Liver (tissue), 9 donors: ENCODE results near the gene MVB12B. TPM values are rescaled to one million over a fixed set of nuclear protein-coding genes. Genes with fewer than 3 reads are reported as not detected.

Experiments used
- DNase-seq: peaks from one replicate; pipeline ENCODE4 v3.0.0-alpha.2; 2017; ENCODE audit warnings: low spot score
- H3K27ac ChIP-seq, 2 donors: one replicate each; pipeline ENCODE4 v1.7.0; 2013; ENCODE audit warnings: inconsistent platforms in 2 of 2, low read length in 2 of 2, control low read depth in 1 of 2, low read depth in 1 of 2, mild to moderate bottlenecking in 1 of 2
- H3K27me3 ChIP-seq, 4 donors: one replicate each; pipeline versions ENCODE4 v1.6.1 to v1.7.0; 2013; ENCODE audit warnings: low read length in 3 of 4, inconsistent platforms in 1 of 4, mild to moderate bottlenecking in 1 of 4, moderate library complexity in 1 of 4; ENCODE audit not compliant: control insufficient read depth in 4 of 4, insufficient read depth in 4 of 4
- H3K36me3 ChIP-seq, 4 donors: one replicate each; pipeline versions ENCODE4 v1.6.1 to v1.7.0; 2013; ENCODE audit warnings: low read length in 3 of 4, mild to moderate bottlenecking in 3 of 4, low read depth in 1 of 4, moderate library complexity in 1 of 4; ENCODE audit not compliant: control insufficient read depth in 4 of 4, insufficient read depth in 3 of 4
- H3K4me1 ChIP-seq, 4 donors: one replicate each; pipeline versions ENCODE4 v1.6.1 to v1.7.0; 2013; ENCODE audit warnings: low read length in 3 of 4, mild to moderate bottlenecking in 3 of 4, moderate library complexity in 1 of 4; ENCODE audit not compliant: control insufficient read depth in 4 of 4, insufficient read depth in 4 of 4
- H3K4me3 ChIP-seq, 3 donors: one replicate each; pipeline versions ENCODE4 v1.6.1 to v1.7.0; 2013; ENCODE audit warnings: low read length in 3 of 3, control low read depth in 1 of 3, low read depth in 1 of 3, mild to moderate bottlenecking in 1 of 3
- H3K9ac ChIP-seq, 2 donors: one replicate each; pipeline ENCODE4 v1.7.0; 2013; ENCODE audit warnings: low read length in 2 of 2, mild to moderate bottlenecking in 2 of 2, moderate library complexity in 2 of 2, control low read depth in 1 of 2, low read depth in 1 of 2
- H3K9me3 ChIP-seq, 4 donors: one replicate each; pipeline versions ENCODE4 v1.6.1 to v1.7.0; 2013; ENCODE audit warnings: low read length in 3 of 4; ENCODE audit not compliant: control insufficient read depth in 4 of 4
- CTCF ChIP-seq: fragments of 150-350 bp; IDR thresholded peaks from 2 replicates; pipeline ENCODE4 v1.5.1; 2017; ENCODE audit warnings: improper control_type of control experiment, low read depth, low read length; ENCODE audit not compliant: missing input control
- EGR1 ChIP-seq, 2 donors: IDR thresholded peaks; 2 replicates each; pipeline ENCODE4 v1.6.1; 2016 to 2018; ENCODE audit warnings: antibody characterized with exemption in 2 of 2, low read depth in 2 of 2
- FOXA1 ChIP-seq: IDR thresholded peaks from 2 replicates; pipeline ENCODE4 v1.6.1; 2016; ENCODE audit warnings: antibody characterized with exemption
- FOXA2 ChIP-seq: IDR thresholded peaks from 2 replicates; pipeline ENCODE4 v1.6.1; 2016; ENCODE audit warnings: antibody characterized with exemption
- GABPA ChIP-seq, 2 donors: IDR thresholded peaks in 1 of 2; conservative IDR thresholded peaks in 1 of 2; 2 replicates each; pipeline ENCODE4 v1.6.1; 2016; ENCODE audit warnings: antibody characterized with exemption in 2 of 2, mild to moderate bottlenecking in 1 of 2, moderate library complexity in 1 of 2
- HNF4A ChIP-seq, 2 donors: conservative IDR thresholded peaks; 2 replicates each; pipeline ENCODE4 v1.6.1; 2016; ENCODE audit warnings: antibody characterized with exemption in 2 of 2, mild to moderate bottlenecking in 2 of 2
- HNF4G ChIP-seq: IDR thresholded peaks from 2 replicates; pipeline ENCODE4 v1.6.1; 2016; ENCODE audit warnings: antibody characterized with exemption
- JUND ChIP-seq, 2 donors: IDR thresholded peaks; 2 replicates each; pipeline ENCODE4 v1.6.1; 2016; ENCODE audit warnings: antibody characterized with exemption in 2 of 2
- NR2F2 ChIP-seq: IDR thresholded peaks from 2 replicates; pipeline ENCODE4 v1.6.1; 2016; ENCODE audit warnings: antibody characterized with exemption
- RAD21 ChIP-seq, 2 donors: IDR thresholded peaks; 2 replicates each; pipeline ENCODE4 v1.6.1; 2016; ENCODE audit warnings: antibody characterized with exemption in 2 of 2, mild to moderate bottlenecking in 2 of 2
- REST ChIP-seq: IDR thresholded peaks from 2 replicates; pipeline ENCODE4 v1.6.1; 2016; ENCODE audit warnings: antibody characterized with exemption, mild to moderate bottlenecking
- RXRA ChIP-seq, 2 donors: IDR thresholded peaks; 2 replicates each; pipeline ENCODE4 v1.6.1; 2017 to 2018; ENCODE audit warnings: antibody characterized with exemption in 2 of 2, mild to moderate bottlenecking in 1 of 2
- SP1 ChIP-seq: IDR thresholded peaks from 2 replicates; pipeline ENCODE4 v1.6.1; 2018; ENCODE audit warnings: antibody characterized with exemption, mild to moderate bottlenecking
- TAF1 ChIP-seq: conservative IDR thresholded peaks from 2 replicates; pipeline ENCODE4 v1.6.1; 2016; ENCODE audit warnings: antibody characterized with exemption, mild to moderate bottlenecking
- YY1 ChIP-seq: IDR thresholded peaks from 2 replicates; pipeline ENCODE4 v1.6.1; 2016; ENCODE audit warnings: antibody characterized with exemption, mild to moderate bottlenecking
- WGBS: extraction: QIAGEN DNeasy Blood & Tissue Kit; methylation state at CpG from one replicate; pipeline ENCODE4 v1.1.7; 2013; 5-methylcytosine and 5-hydroxymethylcytosine counted together
- polyA plus RNA-seq, 2 donors: library from polyadenylated mRNA; stranded (reverse) in 1 of 2; unstranded in 1 of 2; fragments of 200-250 nt in 1 of 2; fragments of >200 nt in 1 of 2; fragmentation: Nextera tagmentation in 1 of 2; extraction: Ambion mirVana in 1 of 2; gene quantifications; one replicate each; pipeline versions ENCODE4 v1.2.1 to v1.2.3, GENCODE V29; 2013 to 2015
- total RNA-seq, 2 donors: library from RNA; depleted of rRNA; stranded (reverse); fragments of >200 nt; gene quantifications; one replicate each; pipeline ENCODE4 v1.2.3, GENCODE V29; 2014
- TF ChIP-seq, protein P1 (sequence below): IDR thresholded peaks from 2 replicates; pipeline ENCODE4 v1.6.1; 2016; ENCODE audit warnings: antibody characterized with exemption
- TF ChIP-seq, protein P2 (sequence below): IDR thresholded peaks from 2 replicates; pipeline ENCODE4 v1.6.1; 2016; ENCODE audit warnings: antibody characterized with exemption
- TF ChIP-seq, protein P3 (sequence below): IDR thresholded peaks from 2 replicates; pipeline ENCODE4 v1.6.1; 2016; ENCODE audit warnings: antibody characterized with exemption
- donor health status: healthy.
- donor health status: healthy.
- donor health status: healthy.
- donor health status: healthy.
- donor health status: healthy.

Gene MVB12B
- total and polyA plus RNA-seq, 4 donors, result 5.3 to 12.4 (median 8.4) TPM

DNA sequence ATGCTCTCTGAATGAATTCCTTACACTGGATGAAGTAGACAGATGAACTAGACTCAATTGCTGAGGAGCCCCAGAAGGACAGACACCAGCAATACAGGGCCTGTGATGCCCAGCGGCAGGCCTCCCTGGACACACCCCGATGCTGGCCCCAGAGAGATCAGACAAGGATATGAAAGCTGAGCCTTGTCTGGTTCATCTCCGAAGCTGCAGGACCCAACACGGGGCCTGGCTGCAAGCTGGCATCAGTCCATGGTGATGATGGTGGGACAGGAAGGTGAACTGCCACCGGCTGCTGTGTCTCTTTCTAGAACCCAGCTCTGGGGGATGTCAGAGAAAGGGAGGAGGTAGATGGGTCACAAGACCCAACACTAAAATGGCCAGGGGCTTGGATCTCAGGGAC is 183.1 kb downstream of the MVB12B start:
- H3K9me3 ChIP-seq, result no peaks in the 10 kb centered on the region
- H3K27ac ChIP-seq, result no peak overlapping the region
- no peak overlapping the region for H3K4me3 ChIP-seq
- H3K27me3 ChIP-seq, result peaks cover 0 to 6% (median 2%) of the 10 kb centered on the region in 4 donors
- no peaks in the 10 kb centered on the region for H3K36me3 ChIP-seq
- WGBS, result 86% methylated on average over 5 of the region's 5 CpGs
- TF ChIP-seq RAD21 (IDR thresholded peaks at IDR 0.05) (no peak), GABPA (IDR thresholded peaks at IDR 0.05 in 1 of 2, conservative IDR thresholded peaks at IDR 0.05 in 1 of 2) (no peak), REST (no peak), FOXA2 (no peak), JUND (IDR thresholded peaks at IDR 0.05) (no peak), CTCF (no peak), RXRA (IDR thresholded peaks at IDR 0.05) (no peak), HNF4A (conservative IDR thresholded peaks at IDR 0.05) (no peak), YY1 (no peak), HNF4G (no peak), EGR1 (IDR thresholded peaks at IDR 0.05; ENCODE audit: low read depth in 2 of 2) (no peak), TAF1 (no peak), NR2F2 (no peak), SP1 (no peak), FOXA1 (no peak)
- TF ChIP-seq, protein P1, sequence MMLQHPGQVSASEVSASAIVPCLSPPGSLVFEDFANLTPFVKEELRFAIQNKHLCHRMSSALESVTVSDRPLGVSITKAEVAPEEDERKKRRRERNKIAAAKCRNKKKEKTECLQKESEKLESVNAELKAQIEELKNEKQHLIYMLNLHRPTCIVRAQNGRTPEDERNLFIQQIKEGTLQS, result no peak
- TF ChIP-seq, protein P2, sequence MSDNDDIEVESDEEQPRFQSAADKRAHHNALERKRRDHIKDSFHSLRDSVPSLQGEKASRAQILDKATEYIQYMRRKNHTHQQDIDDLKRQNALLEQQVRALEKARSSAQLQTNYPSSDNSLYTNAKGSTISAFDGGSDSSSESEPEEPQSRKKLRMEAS, result no peak
- TF ChIP-seq, protein P3, sequence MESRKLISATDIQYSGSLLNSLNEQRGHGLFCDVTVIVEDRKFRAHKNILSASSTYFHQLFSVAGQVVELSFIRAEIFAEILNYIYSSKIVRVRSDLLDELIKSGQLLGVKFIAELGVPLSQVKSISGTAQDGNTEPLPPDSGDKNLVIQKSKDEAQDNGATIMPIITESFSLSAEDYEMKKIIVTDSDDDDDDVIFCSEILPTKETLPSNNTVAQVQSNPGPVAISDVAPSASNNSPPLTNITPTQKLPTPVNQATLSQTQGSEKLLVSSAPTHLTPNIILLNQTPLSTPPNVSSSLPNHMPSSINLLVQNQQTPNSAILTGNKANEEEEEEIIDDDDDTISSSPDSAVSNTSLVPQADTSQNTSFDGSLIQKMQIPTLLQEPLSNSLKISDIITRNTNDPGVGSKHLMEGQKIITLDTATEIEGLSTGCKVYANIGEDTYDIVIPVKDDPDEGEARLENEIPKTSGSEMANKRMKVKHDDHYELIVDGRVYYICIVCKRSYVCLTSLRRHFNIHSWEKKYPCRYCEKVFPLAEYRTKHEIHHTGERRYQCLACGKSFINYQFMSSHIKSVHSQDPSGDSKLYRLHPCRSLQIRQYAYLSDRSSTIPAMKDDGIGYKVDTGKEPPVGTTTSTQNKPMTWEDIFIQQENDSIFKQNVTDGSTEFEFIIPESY, result no peak
- no peak overlapping the region for H3K9ac ChIP-seq
- no peak for DNase-seq
- H3K4me1 ChIP-seq, result peaks cover 0 to 3% (median under 1%) of the 10 kb centered on the region in 4 donors
